Astrocyte (in vitro differentiated cells and primary cell): ENCODE measurements around the gene USP20. TPM values are rescaled to one million over a fixed set of nuclear protein-coding genes. Genes with fewer than 3 reads are reported as not detected.

Experiments used
- DNase-seq: peaks from one replicate; pipeline ENCODE4 v3.0.0-alpha.2; 2010; ENCODE audit warnings: low read depth
- FAIRE-seq: peaks from 2 replicates; lab custom pipeline; 2011; peaks lifted over from hg19 to GRCh38; lab: Jason Lieb, UNC
- H2AFZ ChIP-seq: 2 replicates; pipeline ENCODE4 v1.6.0; 2012; ENCODE audit warnings: low read depth, low read length, inconsistent platforms
- H3K27ac ChIP-seq: 2 replicates; pipeline ENCODE4 v1.5.1; 2011; ENCODE audit warnings: low read depth, low read length, inconsistent platforms
- H3K27me3 ChIP-seq: 2 replicates; pipeline ENCODE4 v1.6.0; 2011; ENCODE audit warnings: low read length, inconsistent platforms; ENCODE audit not compliant: insufficient read depth
- H3K36me3 ChIP-seq: 2 replicates; pipeline ENCODE4 v1.5.1; 2011; ENCODE audit warnings: low read length, inconsistent platforms; ENCODE audit not compliant: insufficient read depth
- H3K4me1 ChIP-seq: 2 replicates; pipeline ENCODE4 v1.5.1; 2011; ENCODE audit warnings: low read length, inconsistent platforms; ENCODE audit not compliant: insufficient read depth
- H3K4me2 ChIP-seq: 2 replicates; pipeline ENCODE4 v1.6.0; 2012; ENCODE audit warnings: low read length, inconsistent platforms
- H3K4me3 ChIP-seq: 2 replicates; pipeline ENCODE4 v1.5.1; 2011; ENCODE audit warnings: low read depth, mild to moderate bottlenecking, low read length, inconsistent platforms; ENCODE audit not compliant: insufficient read depth
- H3K79me2 ChIP-seq: 2 replicates; pipeline ENCODE4 v1.6.0; 2012; ENCODE audit warnings: mild to moderate bottlenecking, low read length, inconsistent platforms; ENCODE audit not compliant: insufficient read depth
- H3K9ac ChIP-seq: 2 replicates; pipeline ENCODE4 v1.6.0; 2012; ENCODE audit warnings: mild to moderate bottlenecking, low read length, inconsistent platforms
- H3K9me3 ChIP-seq: 2 replicates; pipeline ENCODE4 v1.5.1; 2012; ENCODE audit warnings: low read depth, mild to moderate bottlenecking, low read length, inconsistent platforms; ENCODE audit not compliant: insufficient read depth
- H4K20me1 ChIP-seq: 2 replicates; pipeline ENCODE4 v1.6.0; 2012; ENCODE audit warnings: low read length, inconsistent platforms; ENCODE audit not compliant: insufficient read depth
- H3K27ac Mint-ChIP-seq: one replicate; pipeline ENCODE4 v1.8.0; 2021; ENCODE audit warnings: mild to moderate bottlenecking, mixed read lengths; ENCODE audit not compliant: unreplicated experiment
- H3K27me3 Mint-ChIP-seq: one replicate; pipeline ENCODE4 v1.8.0; 2021; ENCODE audit warnings: low read depth, mixed read lengths; ENCODE audit not compliant: unreplicated experiment
- H3K36me3 Mint-ChIP-seq: one replicate; pipeline ENCODE4 v1.8.0; 2021; ENCODE audit warnings: low read depth, mixed read lengths; ENCODE audit not compliant: unreplicated experiment
- H3K4me1 Mint-ChIP-seq: one replicate; pipeline ENCODE4 v1.8.0; 2021; ENCODE audit warnings: low read depth, mixed read lengths; ENCODE audit not compliant: unreplicated experiment
- H3K4me3 Mint-ChIP-seq: one replicate; pipeline ENCODE4 v1.8.0; 2021; ENCODE audit warnings: mild to moderate bottlenecking, moderate library complexity, mixed read lengths; ENCODE audit not compliant: unreplicated experiment
- H3K9me3 Mint-ChIP-seq: one replicate; pipeline ENCODE4 v1.8.0; 2021; ENCODE audit warnings: mild to moderate bottlenecking, mixed read lengths; ENCODE audit not compliant: unreplicated experiment
- CTCF ChIP-seq: IDR thresholded peaks from 2 replicates; pipeline ENCODE4 v1.5.1; 2011; ENCODE audit warnings: low read depth, mild to moderate bottlenecking, inconsistent platforms, low read length, moderate library complexity; ENCODE audit not compliant: insufficient read depth
- EZH2 ChIP-seq: IDR thresholded peaks from 2 replicates; pipeline ENCODE4 v1.6.1; 2012; ENCODE audit warnings: mild to moderate bottlenecking, low read length, inconsistent platforms; ENCODE audit not compliant: insufficient read depth
- total RNA-seq: library from RNA; stranded (reverse); gene quantifications from 2 replicates; pipeline ENCODE4 v1.2.1, GENCODE V29; 2021

USP20 gene
- total RNA-seq, 1 donor from 2014 or later: 24.1 TPM

- FAIRE-seq (no peak), DNase-seq (no peak)
Measured at GRCh38 chr9:129875181-129875611, 39.9 kb downstream of the USP20 start.

GRCh38 chr9:129875687-129876395 is 40.6 kb downstream of the USP20 start:
- Histone ChIP-seq H3K9ac (no peak overlapping the region), H3K4me2 (no peak overlapping the region), H3K9me3 (no peaks in the 10 kb centered on the region), H3K4me3 (no peak overlapping the region), H3K4me1 (peaks cover 5% of the 10 kb centered on the region), H3K79me2 (no peaks in the 10 kb centered on the region), H4K20me1 (peaks cover 2% of the 10 kb centered on the region), H3K27me3 (no peaks in the 10 kb centered on the region), H3K36me3 (peaks cover 2% of the 10 kb centered on the region), H3K27ac (no peak overlapping the region), H2AFZ (no peak overlapping the region)
- H3K9me3 Mint-ChIP-seq: no peaks in the 10 kb centered on the region
- H3K4me1 Mint-ChIP-seq: no peaks in the 10 kb centered on the region
- no peaks in the 10 kb centered on the region for H3K27me3 Mint-ChIP-seq
- H3K36me3 Mint-ChIP-seq: peaks cover 18% of the 10 kb centered on the region
- TF ChIP-seq EZH2 (no peak), CTCF (no peak)
- DNase-seq (no peak), FAIRE-seq (no peak)
- no peak overlapping the region for H3K4me3 Mint-ChIP-seq
- no peak overlapping the region for H3K27ac Mint-ChIP-seq

More at GRCh38 chr9:129875181-129875611, 39.9 kb downstream of the USP20 start:
- H4K20me1 ChIP-seq: no peaks in the 10 kb centered on the region
- no peak overlapping the region for H3K27ac Mint-ChIP-seq
- H3K4me1 ChIP-seq: no peaks in the 10 kb centered on the region
- H3K36me3 ChIP-seq: peaks cover 2% of the 10 kb centered on the region
- H3K9me3 Mint-ChIP-seq: no peaks in the 10 kb centered on the region
- no peaks in the 10 kb centered on the region for H3K27me3 ChIP-seq
- no peak overlapping the region for H3K27ac ChIP-seq
- no peak overlapping the region for H3K4me3 ChIP-seq
- H3K36me3 Mint-ChIP-seq: peaks cover 15% of the 10 kb centered on the region
- no peak for TF ChIP-seq CTCF
- TF ChIP-seq EZH2: no peak
- no peak overlapping the region for H3K9ac ChIP-seq
- no peaks in the 10 kb centered on the region for H3K27me3 Mint-ChIP-seq
- H3K4me2 ChIP-seq: no peak overlapping the region
- no peak overlapping the region for H2AFZ ChIP-seq
- H3K4me1 Mint-ChIP-seq: no peaks in the 10 kb centered on the region
- no peaks in the 10 kb centered on the region for H3K9me3 ChIP-seq
- H3K4me3 Mint-ChIP-seq: no peak overlapping the region
- no peaks in the 10 kb centered on the region for H3K79me2 ChIP-seq

GRCh38 chr9:129876815-129877214 is 41.6 kb downstream of the USP20 start:
- Histone ChIP-seq H3K4me3 (no peak overlapping the region), H3K9me3 (no peaks in the 10 kb centered on the region), H3K79me2 (no peaks in the 10 kb centered on the region), H3K27me3 (no peaks in the 10 kb centered on the region), H2AFZ (no peak overlapping the region), H3K4me1 (peaks cover 6% of the 10 kb centered on the region), H3K9ac (no peak overlapping the region), H3K27ac (no peak overlapping the region), H4K20me1 (peaks cover 6% of the 10 kb centered on the region), H3K36me3 (peaks cover 2% of the 10 kb centered on the region), H3K4me2 (no peak overlapping the region)
- FAIRE-seq: no peak
- DNase-seq: no peak
- Mint-ChIP-seq H3K36me3 (peaks cover 17% of the 10 kb centered on the region), H3K9me3 (no peaks in the 10 kb centered on the region), H3K4me3 (no peak overlapping the region), H3K4me1 (no peaks in the 10 kb centered on the region), H3K27ac (no peak overlapping the region), H3K27me3 (no peaks in the 10 kb centered on the region)
- TF ChIP-seq CTCF (no peak), EZH2 (no peak)
